K562 (cell line): ENCODE measurements around the gene AGFG1. TPM values are rescaled to one million over a fixed set of nuclear protein-coding genes. Genes with fewer than 3 reads are reported as not detected.

ENCODE experiments used
- ATAC-seq: fragments of 200-7000 bp; cut with Tn5 transposase; 3 replicates; pipeline ENCODE4 v1.9.1; 2020; ENCODE audit warnings: moderate library complexity
- BruUV-seq: library from RNA; stranded (reverse); fragments of 400-500 nt; replicated peaks from 2 replicates; lab custom pipeline; 2021; lab: Mats Ljungman, UMichigan
- CTCF ChIA-PET: fragments of 300-600 bp; formaldehyde crosslinking; extraction: SDS; loops from one replicate; lab custom pipeline; 2021; ENCODE audit warnings: low intra/inter-chr PET ratio; lab: Yijun Ruan, JAX
- POLR2A ChIA-PET: fragments of 300-600, 350-650 bp; sonication (Branson Sonifier 250); formaldehyde crosslinking; extraction: SDS; loops from one replicate; lab custom pipeline; 2021; ENCODE audit warnings: antibody characterized with exemption, inconsistent platforms; lab: Yijun Ruan, JAX
- DNase-seq, 4 experiments: peaks; one replicate each; pipeline versions ENCODE4 v3.0.0 to v3.0.0-alpha.2; 2011 to 2018; ENCODE audit warnings: low spot score in 3 of 4, mixed read lengths in 3 of 4; ENCODE audit errors: extremely low read depth in 1 of 4
- FAIRE-seq: peaks from 2 replicates; lab custom pipeline; 2011; peaks lifted over from hg19 to GRCh38; lab: Jason Lieb, UNC
- H2AFZ ChIP-seq: 2 replicates; pipeline ENCODE4 v1.6.0; 2011; ENCODE audit warnings: low read depth, low read length, control low read depth, inconsistent platforms
- H3K27ac ChIP-seq: fragments of 200-600 bp; 3 replicates; pipeline ENCODE4 v1.8.0; 2011; ENCODE audit warnings: low read depth, mild to moderate bottlenecking, control low read depth, inconsistent platforms, low read length, moderate library complexity, mixed read lengths; ENCODE audit errors: extremely low read depth
- H3K27me3 ChIP-seq, 2 experiments: fragments of 300-600 bp in 1 of 2; 2 replicates in 1 of 2; 3 replicates in 1 of 2; pipeline versions ENCODE4 v1.6.0 to v1.8.0; 2011; ENCODE audit warnings: inconsistent platforms in 2 of 2, low read length in 2 of 2, mild to moderate bottlenecking in 1 of 2, mixed read lengths in 1 of 2, moderate library complexity in 1 of 2; ENCODE audit not compliant: control insufficient read depth in 2 of 2, insufficient read depth in 2 of 2
- H3K36me3 ChIP-seq: fragments of 300-600 bp; 3 replicates; pipeline ENCODE4 v1.8.0; 2011; ENCODE audit warnings: mild to moderate bottlenecking, low read length, inconsistent platforms; ENCODE audit not compliant: control insufficient read depth, insufficient read depth
- H3K4me1 ChIP-seq, 2 experiments: fragments of 200-600 bp in 1 of 2; replicated peaks in 1 of 2; 2 replicates in 1 of 2; 3 replicates in 1 of 2; pipeline versions ENCODE4 v1.5.1 to v1.8.0; 2011; ENCODE audit warnings: inconsistent platforms in 2 of 2, low read length in 2 of 2, mild to moderate bottlenecking in 1 of 2, mixed read lengths in 1 of 2, moderate library complexity in 1 of 2; ENCODE audit not compliant: control insufficient read depth in 2 of 2, insufficient read depth in 2 of 2
- H3K4me2 ChIP-seq: 2 replicates; pipeline ENCODE4 v1.6.1; 2011; ENCODE audit warnings: low read length, control low read depth, inconsistent platforms, mixed read lengths; ENCODE audit not compliant: insufficient read depth
- H3K4me3 ChIP-seq: fragments of 200-600 bp; sonication (generic), shearing (Covaris generic); 2 replicates; pipeline ENCODE4 v1.5.1; 2016; ENCODE audit warnings: control low read depth, inconsistent platforms
- H3K79me2 ChIP-seq: fragments of 200-600 bp; 3 replicates; pipeline ENCODE4 v1.8.0; 2011; ENCODE audit warnings: low read length, inconsistent platforms; ENCODE audit not compliant: control insufficient read depth, insufficient read depth
- H3K9ac ChIP-seq, 2 experiments: 2 replicates each; pipeline versions ENCODE4 v1.6.0 to v1.6.1; 2011; ENCODE audit warnings: low read depth in 2 of 2, low read length in 2 of 2, control low read depth in 1 of 2, inconsistent platforms in 1 of 2, mild to moderate bottlenecking in 1 of 2, mixed read lengths in 1 of 2; ENCODE audit not compliant: insufficient read depth in 1 of 2
- H3K9me1 ChIP-seq: one replicate; pipeline ENCODE4 v1.6.0; 2011; ENCODE audit warnings: inconsistent platforms, mild to moderate bottlenecking, low read length, moderate library complexity; ENCODE audit not compliant: control insufficient read depth, insufficient read depth
- H3K9me3 ChIP-seq: replicated peaks from 2 replicates; pipeline ENCODE4 v1.5.1; 2011; ENCODE audit warnings: low read depth, low read length, inconsistent platforms; ENCODE audit not compliant: control insufficient read depth, insufficient read depth
- H4K20me1 ChIP-seq: replicated peaks from 2 replicates; pipeline ENCODE4 v1.6.1; 2011; ENCODE audit warnings: low read length, inconsistent platforms, mixed read lengths; ENCODE audit not compliant: control insufficient read depth, insufficient read depth
- ARID4B ChIP-seq: sonication (generic); formaldehyde crosslinking; IDR thresholded peaks from 2 replicates; pipeline ENCODE4 v1.8.0; 2022; ENCODE audit warnings: mild to moderate bottlenecking, missing genetic modification reagents
- CBFA2T3 ChIP-seq: fragments of 450-650 bp; IDR thresholded peaks from 2 replicates; pipeline ENCODE4 v1.6.1; 2017
- ESRRA ChIP-seq: fragments of 450-650 bp; IDR thresholded peaks from 2 replicates; pipeline ENCODE4 v1.6.1; 2014; ENCODE audit warnings: low read depth, mild to moderate bottlenecking, moderate library complexity, borderline replicate concordance
- FOSL1 ChIP-seq: fragments of 200-800 bp; sonication (Bioruptor generic); conservative IDR thresholded peaks from 2 replicates; pipeline ENCODE4 v1.6.1; 2016; ENCODE audit warnings: missing genetic modification characterization, missing compliant biosample characterization
- JUND ChIP-seq, 2 experiments: IDR thresholded peaks; 2 replicates in 1 of 2; 3 replicates in 1 of 2; pipeline ENCODE4 v1.6.1; 2011; ENCODE audit warnings: borderline replicate concordance in 2 of 2, low read depth in 2 of 2, low read length in 2 of 2, improper control_type of control experiment in 1 of 2, missing biosample characterization in 1 of 2, missing genetic modification characterization in 1 of 2, missing genetic modification reagents in 1 of 2
- MEIS2 ChIP-seq: fragments of 450-650 bp; IDR thresholded peaks from 2 replicates; pipeline ENCODE4 v1.6.1; 2014; ENCODE audit warnings: mild to moderate bottlenecking; ENCODE audit not compliant: partially characterized antibody
- OTX1 ChIP-seq: fragments of 450-650 bp; formaldehyde crosslinking; IDR thresholded peaks from 2 replicates; pipeline ENCODE4 v1.4.0; 2022; ENCODE audit warnings: mild to moderate bottlenecking
- RCOR1 ChIP-seq, 2 experiments: IDR thresholded peaks; 2 replicates each; pipeline ENCODE4 v1.6.1; 2012; ENCODE audit warnings: low read depth in 2 of 2, low read length in 2 of 2, borderline replicate concordance in 1 of 2, improper control_type of control experiment in 1 of 2
- TEAD4 ChIP-seq, 2 experiments: sonication (generic) in 1 of 2; formaldehyde crosslinking in 1 of 2; IDR thresholded peaks; 2 replicates each; pipeline versions ENCODE4 v1.6.1 to v1.8.0; 2012 to 2022; ENCODE audit warnings: borderline replicate concordance in 1 of 2, inconsistent platforms in 1 of 2, low read length in 1 of 2, mild to moderate bottlenecking in 1 of 2, missing genetic modification reagents in 1 of 2
- TOE1 ChIP-seq, 2 experiments: fragments of 450-650 bp in 1 of 2; sonication (generic) in 1 of 2; formaldehyde crosslinking in 1 of 2; IDR thresholded peaks; 2 replicates each; pipeline versions ENCODE4 v1.7.1 to v1.8.0; 2016 to 2022; ENCODE audit warnings: borderline replicate concordance in 2 of 2, mild to moderate bottlenecking in 2 of 2, antibody characterized with exemption in 1 of 2, inconsistent platforms in 1 of 2, low read depth in 1 of 2, missing genetic modification reagents in 1 of 2, moderate library complexity in 1 of 2
- WGBS: fragments of 100-300 bp; shearing (Covaris generic); methylation state at CpG from one replicate; pipeline ENCODE4 v1.1.6; 2016; ENCODE audit warnings: low coverage, mixed read lengths; ENCODE audit not compliant: insufficient coverage; ENCODE audit errors: missing lambda C conversion rate; 5-methylcytosine and 5-hydroxymethylcytosine counted together
- in situ Hi-C: fragments of 300-500 bp; cut with MboI; formaldehyde crosslinking; loops from 4 replicates; pipeline ENCODE4 v1.15.0; 2018; ENCODE audit warnings: inconsistent platforms, mixed read lengths
- intact Hi-C: fragments of 100-400 bp; cut with micrococcal nuclease; formaldehyde crosslinking; loops from 2 replicates; pipeline ENCODE4 v1.14.2; 2022
- polyA plus RNA-seq, 8 experiments: library from polyadenylated mRNA; depleted of rRNA in 4 of 8; stranded (reverse) in 5 of 8; unstranded in 3 of 8; fragments of >200 nt; fragmentation: Nextera tagmentation in 2 of 8; fragmentation: Illumina TruSeq in 1 of 8; extraction: Ambion mirVana in 2 of 8; extraction: Trizol in 1 of 8; gene quantifications; 2 replicates each; pipeline versions ENCODE4 v1.2.1 to v1.2.3, GENCODE V29; 2011 to 2014; ENCODE audit warnings: inconsistent platforms in 1 of 8, missing spikeins in 1 of 8
- total RNA-seq, 7 experiments: library from RNA; depleted of rRNA in 6 of 7; stranded (reverse); fragments of >200 nt in 6 of 7; fragmentation: Illumina TruSeq in 2 of 7; extraction: Trizol in 2 of 7; gene quantifications; 2 replicates each; pipeline versions ENCODE4 v1.2.1 to v1.2.3, GENCODE V29; 2011 to 2021; ENCODE audit warnings: low replicate concordance in 1 of 7
- TF ChIP-seq, protein P1 (sequence below): fragments of 450-650 bp; IDR thresholded peaks from 2 replicates; pipeline ENCODE4 v1.6.1; 2016; ENCODE audit warnings: low read depth, mild to moderate bottlenecking, moderate library complexity
- TF ChIP-seq, protein P2 (sequence below), 2 experiments: fragments of 450-650 bp; IDR thresholded peaks; 2 replicates each; pipeline ENCODE4 v1.6.1; 2016

The AGFG1 gene
- total and polyA plus RNA-seq, 9 of the 15 experiments (the other 6 are each of a cell fraction or from before 2014, with no cell fraction given): 11.2 to 97.5 (median 36.0) TPM

- H3K9me1 ChIP-seq: no peaks in the 10 kb centered on the region
- no peak overlapping the region for H2AFZ ChIP-seq
- DNase-seq (peak in 2 of 4 experiments; percentile 53 to 66), ATAC-seq (peak; percentile 80), FAIRE-seq (peak; percentile 80)
- H3K4me3 ChIP-seq: no peak overlapping the region
- BruUV-seq: no TSS peak
- no peaks in the 10 kb centered on the region for H4K20me1 ChIP-seq
- in situ Hi-C loops (no loop called here), intact Hi-C loops (no loop called here)
- ChIA-PET CTCF (no interaction called here), POLR2A (interaction anchor here (0.7 to 1.4 kb wide), 2 partner anchors 9 to 88 kb away, joined by 3 read pairs; no protein-coding TSS in a partner anchor)
- 3% methylated on average over 8 of the region's 8 CpGs for WGBS
- peaks cover 13 to 14% of the 10 kb centered on the region in 2 experiments; a peak in 4 of 5 replicates for H3K4me1 ChIP-seq
- H3K27me3 ChIP-seq: no peaks in the 10 kb centered on the region
- H3K4me2 ChIP-seq: no peak overlapping the region
- H3K27ac ChIP-seq: no peak overlapping the region
- no peaks in the 10 kb centered on the region for H3K9me3 ChIP-seq
- no peaks in the 10 kb centered on the region for H3K79me2 ChIP-seq
- no peaks in the 10 kb centered on the region for H3K36me3 ChIP-seq
- peak overlapping the region in 1 of 2 experiments; percentile 72; a peak in 1 of 4 replicates for H3K9ac ChIP-seq
- TF ChIP-seq CBFA2T3 (peak; percentile 48), OTX1 (CRISPR knock-in tag) (no peak), JUND (IDR thresholded peaks at IDR 0.05; ENCODE audit: borderline replicate concordance, low read depth, low read length) (0 out of 2 replicates have a peak, but pooled peaks have one; percentile 27), JUND (tag; IDR thresholded peaks at IDR 0.05; ENCODE audit: borderline replicate concordance, low read depth, low read length) (peak; percentile 13; the same call in 1 of the 3 replicates), TEAD4 (IDR thresholded peaks at IDR 0.05; ENCODE audit: low read length) (peak; percentile 63; the same call in 1 of the 2 replicates), TEAD4 (CRISPR knock-in tag; IDR thresholded peaks at IDR 0.05; ENCODE audit: borderline replicate concordance) (no peak), RCOR1 (IDR thresholded peaks at IDR 0.05; ENCODE audit: borderline replicate concordance in 1 of 2, low read depth in 2 of 2, low read length in 2 of 2) (peak in 1 of 2 experiments; percentile 53; a peak in 1 of 4 replicates), FOSL1 (tag) (0 out of 2 replicates have a peak, but pooled peaks have one; percentile 31), ESRRA (peak; percentile 82; the same call in 1 of the 2 replicates), ARID4B (no peak), MEIS2 (peak; percentile 90), TOE1 (IDR thresholded peaks at IDR 0.05; ENCODE audit: borderline replicate concordance) (no peak), TOE1 (CRISPR knock-in tag; IDR thresholded peaks at IDR 0.05; ENCODE audit: borderline replicate concordance, low read depth) (no peak)
- TF ChIP-seq, protein P1, sequence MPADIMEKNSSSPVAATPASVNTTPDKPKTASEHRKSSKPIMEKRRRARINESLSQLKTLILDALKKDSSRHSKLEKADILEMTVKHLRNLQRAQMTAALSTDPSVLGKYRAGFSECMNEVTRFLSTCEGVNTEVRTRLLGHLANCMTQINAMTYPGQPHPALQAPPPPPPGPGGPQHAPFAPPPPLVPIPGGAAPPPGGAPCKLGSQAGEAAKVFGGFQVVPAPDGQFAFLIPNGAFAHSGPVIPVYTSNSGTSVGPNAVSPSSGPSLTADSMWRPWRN: 0 out of 2 replicates have a peak, but pooled peaks have one; percentile 52
- TF ChIP-seq, protein P2, sequence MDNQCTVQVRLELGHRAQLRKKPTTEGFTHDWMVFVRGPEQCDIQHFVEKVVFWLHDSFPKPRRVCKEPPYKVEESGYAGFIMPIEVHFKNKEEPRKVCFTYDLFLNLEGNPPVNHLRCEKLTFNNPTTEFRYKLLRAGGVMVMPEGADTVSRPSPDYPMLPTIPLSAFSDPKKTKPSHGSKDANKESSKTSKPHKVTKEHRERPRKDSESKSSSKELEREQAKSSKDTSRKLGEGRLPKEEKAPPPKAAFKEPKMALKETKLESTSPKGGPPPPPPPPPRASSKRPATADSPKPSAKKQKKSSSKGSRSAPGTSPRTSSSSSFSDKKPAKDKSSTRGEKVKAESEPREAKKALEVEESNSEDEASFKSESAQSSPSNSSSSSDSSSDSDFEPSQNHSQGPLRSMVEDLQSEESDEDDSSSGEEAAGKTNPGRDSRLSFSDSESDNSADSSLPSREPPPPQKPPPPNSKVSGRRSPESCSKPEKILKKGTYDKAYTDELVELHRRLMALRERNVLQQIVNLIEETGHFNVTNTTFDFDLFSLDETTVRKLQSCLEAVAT (IDR thresholded peaks at IDR 0.05): peak in 1 of 2 experiments; percentile 49; a peak in 1 of 4 replicates
Measured at GRCh38 chr2:227460070-227460485, 11.9 kb upstream of the AGFG1 start.
